Effector memory CD8-positive, alpha-beta T cell (primary cell): Measurements from ENCODE around the gene FGF6.

Experiments
- ATAC-seq: fragments of 150-1000 bp; cut with Tn5 transposase; replicated peaks from 2 replicates; pipeline ENCODE4 v1.10.0; 2021; ENCODE audit warnings: mild to moderate bottlenecking, moderate library complexity
- DNase-seq, 3 experiments: peaks; one replicate each; pipeline ENCODE4 v3.0.0; 2021
- H3K27ac Mint-ChIP-seq, 2 donors: one replicate each; pipeline ENCODE4 v1.8.0; 2022; ENCODE audit warnings: mild to moderate bottlenecking in 2 of 2, mixed read lengths in 2 of 2, moderate library complexity in 2 of 2
- H3K27me3 Mint-ChIP-seq, 2 donors: one replicate each; pipeline ENCODE4 v1.8.0; 2022; ENCODE audit warnings: mixed read lengths in 2 of 2
- H3K36me3 Mint-ChIP-seq: one replicate; pipeline ENCODE4 v1.8.0; 2022; ENCODE audit warnings: mild to moderate bottlenecking, moderate library complexity, mixed read lengths; ENCODE audit not compliant: insufficient read depth
- H3K4me1 Mint-ChIP-seq, 2 donors: one replicate each; pipeline ENCODE4 v1.8.0; 2022; ENCODE audit warnings: low read depth in 2 of 2, mixed read lengths in 2 of 2
- H3K4me3 Mint-ChIP-seq, 2 donors: one replicate each; pipeline ENCODE4 v1.8.0; 2022; ENCODE audit warnings: mild to moderate bottlenecking in 2 of 2, mixed read lengths in 2 of 2, moderate library complexity in 2 of 2
- H3K9me3 Mint-ChIP-seq, 2 donors: one replicate each; pipeline ENCODE4 v1.8.0; 2022; ENCODE audit warnings: mixed read lengths in 2 of 2

The FGF6 gene

DNA sequence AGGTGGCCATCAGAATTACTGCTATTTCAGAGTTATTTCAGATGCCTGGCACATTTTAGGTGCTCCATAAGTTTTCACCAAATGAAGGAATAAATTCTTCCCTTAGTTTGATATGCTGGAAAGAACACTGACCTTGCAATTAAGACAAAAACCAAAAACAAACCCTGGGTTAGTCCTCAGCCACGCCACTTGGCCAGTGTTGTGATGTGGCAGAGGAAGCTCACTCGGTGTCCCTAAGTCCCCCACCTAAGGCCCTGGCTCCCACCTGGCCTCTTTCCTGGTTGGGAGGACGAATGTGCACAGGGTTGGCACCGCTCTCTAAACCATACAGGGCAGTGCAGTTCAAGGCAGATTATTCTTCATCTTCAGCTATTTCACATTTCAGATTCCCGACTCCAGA, 52.4 kb downstream of the FGF6 start:
- Mint-ChIP-seq H3K9me3 (no peaks in the 10 kb centered on the region), H3K4me3 (no peak overlapping the region), H3K36me3 (no peaks in the 10 kb centered on the region), H3K27me3 (peaks cover 32% of the 10 kb centered on the region in 2 donors), H3K27ac (no peak overlapping the region), H3K4me1 (peaks cover 0 to 3% of the 10 kb centered on the region in 2 donors)
- DNase-seq (no peak), ATAC-seq (no peak)

DNA sequence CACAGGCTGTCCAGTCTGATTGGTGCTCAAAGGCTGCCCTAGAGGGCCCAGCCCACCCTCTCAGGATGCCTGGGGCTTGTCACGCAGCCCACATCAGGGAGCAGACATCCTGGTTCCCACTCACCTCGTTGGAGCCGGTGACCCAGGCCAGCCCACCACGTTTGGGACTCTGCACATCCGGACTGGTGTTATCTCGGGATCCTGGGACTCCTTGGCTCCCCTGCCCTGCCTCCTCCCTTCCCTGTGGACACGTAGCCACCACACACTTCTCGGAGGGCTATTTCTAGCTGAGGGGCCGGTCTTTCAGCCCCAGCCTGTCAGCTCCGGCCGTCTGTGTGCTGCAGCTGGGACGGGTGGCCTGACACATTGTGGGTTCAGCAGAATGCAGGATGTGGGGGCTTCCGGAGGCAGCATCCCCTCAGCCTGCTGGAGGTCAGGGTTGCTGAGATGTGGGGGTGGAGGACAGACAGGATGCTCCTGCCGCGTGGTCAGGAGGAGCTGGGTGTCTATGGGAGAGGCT, 53.3 kb downstream of the FGF6 start:
- Mint-ChIP-seq H3K4me1 (peaks cover 0 to 3% of the 10 kb centered on the region in 2 donors), H3K4me3 (no peak overlapping the region), H3K27me3 (peaks cover 30 to 32% of the 10 kb centered on the region in 2 donors), H3K27ac (no peak overlapping the region), H3K9me3 (no peaks in the 10 kb centered on the region), H3K36me3 (no peaks in the 10 kb centered on the region)
- ATAC-seq (no peak), DNase-seq (no peak)

DNA sequence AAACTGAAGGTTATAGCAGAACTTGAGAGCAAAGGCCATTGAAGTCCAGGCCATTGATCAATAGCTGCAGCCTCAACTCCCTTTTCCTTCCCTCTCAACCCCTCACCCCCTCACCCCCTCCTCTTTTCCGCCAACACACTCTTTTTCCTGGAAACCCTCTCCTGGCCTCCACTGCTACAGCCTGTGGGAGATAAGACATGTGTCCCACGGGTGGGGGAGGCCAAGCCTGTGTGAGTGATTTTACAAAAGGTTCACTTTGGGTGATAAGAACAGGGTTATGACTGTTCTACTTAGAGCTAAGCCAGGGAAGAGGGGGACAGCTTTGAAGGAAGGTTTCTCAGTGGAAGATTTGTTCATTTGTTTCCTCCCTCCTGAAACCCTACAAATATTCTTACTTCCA, 57.0 kb downstream of the FGF6 start:
- Mint-ChIP-seq H3K36me3 (no peaks in the 10 kb centered on the region), H3K9me3 (no peaks in the 10 kb centered on the region)

DNA sequence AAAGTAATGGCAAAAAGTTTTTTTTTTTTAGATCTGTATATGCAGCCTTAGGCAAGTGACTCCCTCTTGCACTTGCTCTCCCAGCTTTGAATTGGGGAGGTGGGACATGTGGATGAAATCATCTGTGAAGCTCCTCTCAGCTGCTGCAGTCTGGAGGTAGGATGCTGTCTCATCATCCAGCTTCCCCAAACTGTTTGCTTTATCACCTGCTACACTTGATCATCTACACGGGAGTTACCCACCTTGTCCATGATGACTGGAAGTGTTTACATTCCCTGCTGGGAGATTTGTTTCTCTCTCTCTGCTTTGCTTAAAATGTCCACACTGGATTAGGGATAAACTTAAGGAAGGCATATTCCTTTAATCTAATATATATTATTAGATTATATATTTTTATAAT, 57.6 kb downstream of the FGF6 start:
- ATAC-seq: no peak
- no peaks in the 10 kb centered on the region for H3K36me3 Mint-ChIP-seq

More for the DNA sequence above, 57.0 kb downstream of the FGF6 start:
- H3K27ac Mint-ChIP-seq: no peak overlapping the region
- ATAC-seq: no peak
- H3K4me3 Mint-ChIP-seq: no peak overlapping the region
- H3K4me1 Mint-ChIP-seq: no peaks in the 10 kb centered on the region
- no peak for DNase-seq
- peaks cover 5 to 35% of the 10 kb centered on the region in 2 donors for H3K27me3 Mint-ChIP-seq

DNA sequence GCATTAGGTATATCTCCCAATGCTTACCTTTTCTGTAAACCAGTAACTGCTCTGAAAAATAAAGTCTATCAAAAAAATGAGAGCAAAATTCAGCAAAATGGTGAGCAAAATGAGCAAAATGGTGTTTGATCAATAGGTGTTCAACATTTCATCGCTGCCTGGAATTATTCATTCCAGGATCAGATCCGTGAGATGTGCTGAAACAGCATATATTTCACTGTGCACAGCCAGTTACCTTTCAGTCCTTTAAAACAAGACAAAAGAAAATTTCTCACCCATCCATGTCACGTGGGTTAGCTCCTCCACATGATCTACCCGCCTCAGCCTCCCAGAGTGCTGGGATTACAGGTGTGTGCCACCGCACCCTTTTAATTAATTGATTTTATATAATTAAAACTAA, 58.0 kb downstream of the FGF6 start:
- DNase-seq (no peak), ATAC-seq (no peak)
- no peak overlapping the region for H3K4me3 Mint-ChIP-seq
- no peaks in the 10 kb centered on the region for H3K4me1 Mint-ChIP-seq
- H3K27me3 Mint-ChIP-seq: peaks cover 0 to 38% of the 10 kb centered on the region in 2 donors
- no peak overlapping the region for H3K27ac Mint-ChIP-seq
- no peaks in the 10 kb centered on the region for H3K9me3 Mint-ChIP-seq
- H3K36me3 Mint-ChIP-seq: no peaks in the 10 kb centered on the region

More for the DNA sequence above, 57.6 kb downstream of the FGF6 start:
- Mint-ChIP-seq H3K27me3 (peaks cover 0 to 34% of the 10 kb centered on the region in 2 donors), H3K9me3 (no peaks in the 10 kb centered on the region), H3K4me1 (no peaks in the 10 kb centered on the region), H3K4me3 (no peak overlapping the region), H3K27ac (no peak overlapping the region)
- no peak for DNase-seq

DNA sequence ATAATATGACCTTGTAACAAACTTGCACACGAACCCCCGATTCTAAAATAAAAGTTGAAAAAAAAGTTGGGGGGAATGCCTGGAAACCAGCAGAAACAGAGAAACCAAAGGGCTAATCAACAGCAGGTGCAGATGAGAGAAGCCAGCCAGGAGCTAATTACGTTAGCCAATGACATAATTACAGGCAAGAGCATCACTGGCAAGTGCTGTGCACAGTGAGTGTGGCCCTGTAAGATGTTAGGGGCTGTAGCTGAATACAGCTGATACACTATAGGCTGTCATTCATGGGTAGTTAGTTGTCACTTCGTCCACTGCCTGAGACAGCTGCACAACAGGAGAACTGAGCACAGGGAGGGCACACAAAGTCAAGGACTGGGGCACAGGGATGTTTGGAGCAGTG, 58.8 kb downstream of the FGF6 start:
- ATAC-seq (no peak), DNase-seq (no peak)
- no peak overlapping the region for H3K27ac Mint-ChIP-seq
- no peaks in the 10 kb centered on the region for H3K9me3 Mint-ChIP-seq
- no peaks in the 10 kb centered on the region for H3K4me1 Mint-ChIP-seq
- no peak overlapping the region for H3K4me3 Mint-ChIP-seq
- H3K36me3 Mint-ChIP-seq: no peaks in the 10 kb centered on the region
- H3K27me3 Mint-ChIP-seq: peaks cover 0 to 44% of the 10 kb centered on the region in 2 donors
